ENCODE data around the gene ADAMTS3. TPM values are rescaled to one million over a fixed set of nuclear protein-coding genes. Genes with fewer than 3 reads are reported as not detected.

Gene ADAMTS3
- total and polyA plus RNA-seq, 7 experiments from 2014 or later, result 0.07 TPM; not detected in 6

- Histone ChIP-seq H3K4me3 (ENCODE audit: low read length) (no peak overlapping the region), H3K9me3 (ENCODE audit: control insufficient read depth in 2 of 3, low read length in 3 of 3) (no peaks in the 10 kb centered on the region), H3K27ac (ENCODE audit: low read depth, low read length) (no peak overlapping the region), H3K36me3 (ENCODE audit: control insufficient read depth in 2 of 3, insufficient read depth in 3 of 3, low read length in 3 of 3) (no peaks in the 10 kb centered on the region), H3K4me1 (ENCODE audit: control insufficient read depth in 2 of 2, insufficient read depth in 2 of 2, low read length in 2 of 2) (no peaks in the 10 kb centered on the region), H3K27me3 (ENCODE audit: control insufficient read depth in 2 of 2, insufficient read depth in 2 of 2, low read length in 2 of 2) (no peaks in the 10 kb centered on the region)
- ChIA-PET POLR2A (no interaction called here), CTCF (interaction anchor here (1.0 kb wide), 1 partner anchor 15 kb away, joined by 9 read pairs; no protein-coding TSS in a partner anchor)
- Mint-ChIP-seq H3K4me1 (no peaks in the 10 kb centered on the region), H3K4me3 (no peak overlapping the region), H3K36me3 (no peaks in the 10 kb centered on the region), H3K9me3 (no peaks in the 10 kb centered on the region), H3K27me3 (peaks cover 0 to 31% (median 18%) of the 10 kb centered on the region in 5 donors), H3K27ac (no peak overlapping the region)
- DNase-seq (no peak), ATAC-seq (no peak)
- intact Hi-C loops (cut with micrococcal nuclease), result no loop called here
Measured at GRCh38 chr4:72286185-72286584, 282.8 kb downstream of the ADAMTS3 start.

- no peaks in the 10 kb centered on the region for H3K4me1 ChIP-seq (ENCODE audit: control insufficient read depth in 2 of 2, insufficient read depth in 2 of 2, low read length in 2 of 2)
- ChIA-PET POLR2A (no interaction called here), CTCF (no interaction called here)
- H3K36me3 Mint-ChIP-seq, result no peaks in the 10 kb centered on the region
- no peaks in the 10 kb centered on the region for H3K4me1 Mint-ChIP-seq
- DNase-seq (no peak), ATAC-seq (no peak)
- intact Hi-C loops (cut with micrococcal nuclease), result no loop called here
- no peak overlapping the region for H3K4me3 ChIP-seq (ENCODE audit: low read length)
- no peaks in the 10 kb centered on the region for H3K9me3 ChIP-seq (ENCODE audit: control insufficient read depth in 2 of 3, low read length in 3 of 3)
- H3K27me3 Mint-ChIP-seq, result peaks cover 0 to 31% (median 14%) of the 10 kb centered on the region in 5 donors
- no peaks in the 10 kb centered on the region for H3K36me3 ChIP-seq (ENCODE audit: control insufficient read depth in 2 of 3, insufficient read depth in 3 of 3, low read length in 3 of 3)
- H3K4me3 Mint-ChIP-seq, result no peak overlapping the region
- H3K27ac Mint-ChIP-seq, result no peak overlapping the region
- no peak overlapping the region for H3K27ac ChIP-seq (ENCODE audit: low read depth, low read length)
- peaks cover 0 to 3% (median 0%) of the 10 kb centered on the region in 11 donors for H3K9me3 Mint-ChIP-seq
- no peaks in the 10 kb centered on the region for H3K27me3 ChIP-seq (ENCODE audit: control insufficient read depth in 2 of 2, insufficient read depth in 2 of 2, low read length in 2 of 2)
Measured at GRCh38 chr4:72283357-72283756, 285.7 kb downstream of the ADAMTS3 start.

GRCh38 chr4:72280252-72280651 is 288.8 kb downstream of the ADAMTS3 start:
- ChIA-PET CTCF (no interaction called here), POLR2A (no interaction called here)
- no peaks in the 10 kb centered on the region for H3K9me3 ChIP-seq (ENCODE audit: control insufficient read depth in 2 of 3, low read length in 3 of 3)
- no peaks in the 10 kb centered on the region for H3K4me1 ChIP-seq (ENCODE audit: control insufficient read depth in 2 of 2, insufficient read depth in 2 of 2, low read length in 2 of 2)
- H3K36me3 Mint-ChIP-seq, result no peaks in the 10 kb centered on the region
- no peaks in the 10 kb centered on the region for H3K27me3 ChIP-seq (ENCODE audit: control insufficient read depth in 2 of 2, insufficient read depth in 2 of 2, low read length in 2 of 2)
- no peak overlapping the region for H3K27ac Mint-ChIP-seq
- no peaks in the 10 kb centered on the region for H3K4me1 Mint-ChIP-seq
- H3K4me3 Mint-ChIP-seq, result no peak overlapping the region
- H3K36me3 ChIP-seq (ENCODE audit: control insufficient read depth in 2 of 3, insufficient read depth in 3 of 3, low read length in 3 of 3), result no peaks in the 10 kb centered on the region
- no peak overlapping the region for H3K27ac ChIP-seq (ENCODE audit: low read depth, low read length)
- intact Hi-C loops (cut with micrococcal nuclease), result no loop called here
- H3K27me3 Mint-ChIP-seq, result peaks cover 0 to 18% (median 7%) of the 10 kb centered on the region in 5 donors
- H3K4me3 ChIP-seq (ENCODE audit: low read length), result no peak overlapping the region
- DNase-seq (no peak), ATAC-seq (no peak)
- H3K9me3 Mint-ChIP-seq, result peaks cover 0 to 3% (median 0%) of the 10 kb centered on the region in 11 donors

- no peaks in the 10 kb centered on the region for H3K27me3 ChIP-seq (ENCODE audit: control insufficient read depth in 2 of 2, insufficient read depth in 2 of 2, low read length in 2 of 2)
- POLR2A ChIA-PET, result no interaction called here
- DNase-seq, result no peak
- no peak overlapping the region for H3K4me3 ChIP-seq (ENCODE audit: low read length)
- intact Hi-C loops (cut with micrococcal nuclease), result no loop called here
- no peaks in the 10 kb centered on the region for H3K36me3 ChIP-seq (ENCODE audit: control insufficient read depth in 2 of 3, insufficient read depth in 3 of 3, low read length in 3 of 3)
- no peaks in the 10 kb centered on the region for H3K36me3 Mint-ChIP-seq
- peaks cover 0 to 9% (median 1%) of the 10 kb centered on the region in 5 donors for H3K27me3 Mint-ChIP-seq
- no peak overlapping the region for H3K4me3 Mint-ChIP-seq
- H3K9me3 Mint-ChIP-seq, result peaks cover 0 to 11% (median 6%) of the 10 kb centered on the region in 11 donors
- no peak overlapping the region for H3K27ac ChIP-seq (ENCODE audit: low read depth, low read length)
- H3K4me1 ChIP-seq (ENCODE audit: control insufficient read depth in 2 of 2, insufficient read depth in 2 of 2, low read length in 2 of 2), result no peaks in the 10 kb centered on the region
- no peaks in the 10 kb centered on the region for H3K4me1 Mint-ChIP-seq
- no peaks in the 10 kb centered on the region for H3K9me3 ChIP-seq (ENCODE audit: control insufficient read depth in 2 of 3, low read length in 3 of 3)
- CTCF ChIA-PET, result no interaction called here
- no peak for ATAC-seq
- H3K27ac Mint-ChIP-seq, result no peak overlapping the region
Measured at GRCh38 chr4:72275381-72275780, 293.6 kb downstream of the ADAMTS3 start.

- Mint-ChIP-seq H3K9me3 (peaks cover 0 to 15% (median 8%) of the 10 kb centered on the region in 11 donors), H3K27ac (no peak overlapping the region), H3K27me3 (peaks cover 0 to 14% (median 4%) of the 10 kb centered on the region in 5 donors), H3K36me3 (no peaks in the 10 kb centered on the region), H3K4me1 (no peaks in the 10 kb centered on the region), H3K4me3 (no peak overlapping the region)
- no peaks in the 10 kb centered on the region for H3K9me3 ChIP-seq (ENCODE audit: control insufficient read depth in 2 of 3, low read length in 3 of 3)
- no peak for ATAC-seq
- H3K27ac ChIP-seq (ENCODE audit: low read depth, low read length), result no peak overlapping the region
- ChIA-PET POLR2A (no interaction called here), CTCF (no interaction called here)
- no peak for DNase-seq
- no peak overlapping the region for H3K4me3 ChIP-seq (ENCODE audit: low read length)
- H3K27me3 ChIP-seq (ENCODE audit: control insufficient read depth in 2 of 2, insufficient read depth in 2 of 2, low read length in 2 of 2), result no peaks in the 10 kb centered on the region
- no peaks in the 10 kb centered on the region for H3K36me3 ChIP-seq (ENCODE audit: control insufficient read depth in 2 of 3, insufficient read depth in 3 of 3, low read length in 3 of 3)
- intact Hi-C loops (cut with micrococcal nuclease), result no loop called here
- no peaks in the 10 kb centered on the region for H3K4me1 ChIP-seq (ENCODE audit: control insufficient read depth in 2 of 2, insufficient read depth in 2 of 2, low read length in 2 of 2)
Measured at GRCh38 chr4:72274251-72274650, 294.8 kb downstream of the ADAMTS3 start.

- POLR2A ChIA-PET, result no interaction called here
- DNase-seq (no peak), ATAC-seq (no peak)
- no peaks in the 10 kb centered on the region for H3K4me1 Mint-ChIP-seq
- Histone ChIP-seq H3K9me3 (ENCODE audit: control insufficient read depth in 2 of 3, low read length in 3 of 3) (no peaks in the 10 kb centered on the region), H3K27me3 (ENCODE audit: control insufficient read depth in 2 of 2, insufficient read depth in 2 of 2, low read length in 2 of 2) (no peaks in the 10 kb centered on the region), H3K36me3 (ENCODE audit: control insufficient read depth in 2 of 3, insufficient read depth in 3 of 3, low read length in 3 of 3) (no peaks in the 10 kb centered on the region), H3K4me1 (ENCODE audit: control insufficient read depth in 2 of 2, insufficient read depth in 2 of 2, low read length in 2 of 2) (no peaks in the 10 kb centered on the region), H3K4me3 (ENCODE audit: low read length) (no peak overlapping the region), H3K27ac (ENCODE audit: low read depth, low read length) (no peak overlapping the region)
- H3K27ac Mint-ChIP-seq, result no peak overlapping the region
- intact Hi-C loops (cut with micrococcal nuclease), result no loop called here
- H3K9me3 Mint-ChIP-seq, result peaks cover 0 to 15% (median 0%) of the 10 kb centered on the region in 11 donors
- H3K4me3 Mint-ChIP-seq, result no peak overlapping the region
- H3K27me3 Mint-ChIP-seq, result no peaks in the 10 kb centered on the region
- peaks cover 0 to 6% (median 0%) of the 10 kb centered on the region in 5 donors for H3K36me3 Mint-ChIP-seq
- CTCF ChIA-PET, result no interaction called here
Measured at GRCh38 chr4:72255269-72255668, 313.8 kb downstream of the ADAMTS3 start.

- Histone ChIP-seq H3K4me1 (ENCODE audit: control insufficient read depth in 2 of 2, insufficient read depth in 2 of 2, low read length in 2 of 2) (no peaks in the 10 kb centered on the region), H3K36me3 (ENCODE audit: control insufficient read depth in 2 of 3, insufficient read depth in 3 of 3, low read length in 3 of 3) (no peaks in the 10 kb centered on the region), H3K27ac (ENCODE audit: low read depth, low read length) (no peak overlapping the region), H3K27me3 (ENCODE audit: control insufficient read depth in 2 of 2, insufficient read depth in 2 of 2, low read length in 2 of 2) (no peaks in the 10 kb centered on the region), H3K9me3 (ENCODE audit: control insufficient read depth in 2 of 3, low read length in 3 of 3) (no peaks in the 10 kb centered on the region), H3K4me3 (ENCODE audit: low read length) (no peak overlapping the region)
- intact Hi-C loops (cut with micrococcal nuclease), result no loop called here
- ChIA-PET POLR2A (no interaction called here), CTCF (no interaction called here)
- Mint-ChIP-seq H3K27ac (no peak overlapping the region), H3K4me1 (no peaks in the 10 kb centered on the region), H3K36me3 (no peaks in the 10 kb centered on the region), H3K27me3 (peaks cover 0 to 6% (median 3%) of the 10 kb centered on the region in 5 donors), H3K9me3 (peaks cover 0 to 1% (median 0%) of the 10 kb centered on the region in 11 donors), H3K4me3 (no peak overlapping the region)
- no peak for DNase-seq
- ATAC-seq, result no peak
Measured at GRCh38 chr4:72243641-72244040, 325.4 kb downstream of the ADAMTS3 start.
